ENCODE results near the gene ITSN1. TPM values are rescaled to one million over a fixed set of nuclear protein-coding genes. Genes with fewer than 3 reads are reported as not detected.
"Not testable (repeated sequence)": the region's sequence is repeated elsewhere in the genome, so short reads cannot be mapped to it uniquely, and the experiment has no call there.

The ITSN1 gene
- total RNA-seq, 2 experiments from 2014 or later = 2.2 to 2.6 TPM

GRCh38 chr21:33670076-33670978 lies 28.0 kb downstream of the ITSN1 start:
- intact Hi-C loops (cut with micrococcal nuclease) = no loop called here
- Mint-ChIP-seq H3K27ac (no peak overlapping the region), H3K9me3 (no peaks in the 10 kb centered on the region), H3K4me1 (ENCODE audit: low read depth) (no peaks in the 10 kb centered on the region), H3K27me3 (ENCODE audit: low read depth) (no peaks in the 10 kb centered on the region), H3K4me3 (no peak overlapping the region), H3K36me3 (ENCODE audit: low read depth) (no peaks in the 10 kb centered on the region)
- no peak for DNase-seq
- CTCF ChIA-PET = interaction anchor here (0.6 kb wide), 1 partner anchor 223 kb away, joined by 3 read pairs; no protein-coding TSS in a partner anchor

GRCh38 chr21:33673473-33673872 lies 31.2 kb downstream of the ITSN1 start:
- CTCF ChIA-PET = no interaction called here
- DNase-seq = no peak
- Mint-ChIP-seq H3K27me3 (ENCODE audit: low read depth) (no peaks in the 10 kb centered on the region), H3K4me3 (no peak overlapping the region), H3K36me3 (ENCODE audit: low read depth) (no peaks in the 10 kb centered on the region), H3K9me3 (no peaks in the 10 kb centered on the region), H3K4me1 (ENCODE audit: low read depth) (no peaks in the 10 kb centered on the region), H3K27ac (no peak overlapping the region)
- intact Hi-C loops (cut with micrococcal nuclease) = no loop called here

- Mint-ChIP-seq H3K27ac (no peak overlapping the region), H3K27me3 (ENCODE audit: low read depth) (no peaks in the 10 kb centered on the region), H3K4me3 (no peak overlapping the region), H3K36me3 (ENCODE audit: low read depth) (no peaks in the 10 kb centered on the region), H3K9me3 (no peaks in the 10 kb centered on the region), H3K4me1 (ENCODE audit: low read depth) (no peaks in the 10 kb centered on the region)
- no peak for DNase-seq
- intact Hi-C loops (cut with micrococcal nuclease) = no loop called here
- CTCF ChIA-PET = no interaction called here
Observed at GRCh38 chr21:33674226-33674625, 31.9 kb downstream of the ITSN1 start.

- H3K4me1 Mint-ChIP-seq (ENCODE audit: low read depth); H3K36me3 Mint-ChIP-seq (ENCODE audit: low read depth); intact Hi-C loops (cut with micrococcal nuclease); H3K27ac Mint-ChIP-seq; H3K27me3 Mint-ChIP-seq (ENCODE audit: low read depth); DNase-seq; H3K4me3 Mint-ChIP-seq; H3K9me3 Mint-ChIP-seq: not testable (repeated sequence)
- CTCF ChIA-PET = interaction anchor here (0.6 kb wide), 1 partner anchor 899 kb away, joined by 3 read pairs; no protein-coding TSS in a partner anchor
Observed at GRCh38 chr21:33676666-33677065, 34.4 kb downstream of the ITSN1 start.

- CTCF ChIA-PET = no interaction called here
- H3K9me3 Mint-ChIP-seq = no peaks in the 10 kb centered on the region
- no peaks in the 10 kb centered on the region for H3K27me3 Mint-ChIP-seq (ENCODE audit: low read depth)
- H3K36me3 Mint-ChIP-seq (ENCODE audit: low read depth) = no peaks in the 10 kb centered on the region
- intact Hi-C loops (cut with micrococcal nuclease) = no loop called here
- H3K27ac Mint-ChIP-seq = no peak overlapping the region
- no peaks in the 10 kb centered on the region for H3K4me1 Mint-ChIP-seq (ENCODE audit: low read depth)
- DNase-seq = no peak
- no peak overlapping the region for H3K4me3 Mint-ChIP-seq
Observed at GRCh38 chr21:33677450-33677849, 35.1 kb downstream of the ITSN1 start.

- Mint-ChIP-seq H3K9me3 (no peaks in the 10 kb centered on the region), H3K4me3 (no peak overlapping the region), H3K27me3 (ENCODE audit: low read depth) (peaks cover 5% of the 10 kb centered on the region), H3K27ac (no peak overlapping the region), H3K4me1 (ENCODE audit: low read depth) (no peaks in the 10 kb centered on the region), H3K36me3 (ENCODE audit: low read depth) (no peaks in the 10 kb centered on the region)
- CTCF ChIA-PET = no interaction called here
- no peak for DNase-seq
- intact Hi-C loops (cut with micrococcal nuclease) = no loop called here
Observed at GRCh38 chr21:33680870-33681269, 38.6 kb downstream of the ITSN1 start.

GRCh38 chr21:33682992-33683627 lies 40.8 kb downstream of the ITSN1 start:
- intact Hi-C loops (cut with micrococcal nuclease) = no loop called here
- Mint-ChIP-seq H3K27ac (no peak overlapping the region), H3K36me3 (ENCODE audit: low read depth) (no peaks in the 10 kb centered on the region), H3K4me1 (ENCODE audit: low read depth) (no peaks in the 10 kb centered on the region), H3K9me3 (no peaks in the 10 kb centered on the region), H3K4me3 (no peak overlapping the region), H3K27me3 (ENCODE audit: low read depth) (peaks cover 5% of the 10 kb centered on the region)
- no peak for DNase-seq
- CTCF ChIA-PET = interaction anchor here (1.1 kb wide), 1 partner anchor 26 kb away, joined by 3 read pairs; no protein-coding TSS in a partner anchor

- Mint-ChIP-seq H3K27me3 (ENCODE audit: low read depth) (peaks cover 5% of the 10 kb centered on the region), H3K9me3 (no peaks in the 10 kb centered on the region), H3K4me3 (no peak overlapping the region), H3K36me3 (ENCODE audit: low read depth) (no peaks in the 10 kb centered on the region), H3K4me1 (ENCODE audit: low read depth) (no peaks in the 10 kb centered on the region), H3K27ac (no peak overlapping the region)
- intact Hi-C loops (cut with micrococcal nuclease) = no loop called here
- no peak for DNase-seq
- CTCF ChIA-PET = interaction anchor here (0.7 kb wide), 1 partner anchor 31 kb away, joined by 3 read pairs; no protein-coding TSS in a partner anchor
Observed at GRCh38 chr21:33684068-33684467, 41.8 kb downstream of the ITSN1 start.

GRCh38 chr21:33684923-33685560 lies 42.7 kb downstream of the ITSN1 start:
- H3K27ac Mint-ChIP-seq = no peak overlapping the region
- DNase-seq = no peak
- H3K27me3 Mint-ChIP-seq (ENCODE audit: low read depth) = peaks cover 5% of the 10 kb centered on the region
- no peaks in the 10 kb centered on the region for H3K4me1 Mint-ChIP-seq (ENCODE audit: low read depth)
- CTCF ChIA-PET = interaction anchor here (0.7 kb wide), 1 partner anchor 32 kb away, joined by 3 read pairs; no protein-coding TSS in a partner anchor
- no peak overlapping the region for H3K4me3 Mint-ChIP-seq
- no peaks in the 10 kb centered on the region for H3K9me3 Mint-ChIP-seq
- no peaks in the 10 kb centered on the region for H3K36me3 Mint-ChIP-seq (ENCODE audit: low read depth)
- intact Hi-C loops (cut with micrococcal nuclease) = no loop called here

GRCh38 chr21:33685613-33686197 lies 43.4 kb downstream of the ITSN1 start:
- Mint-ChIP-seq H3K27ac (no peak overlapping the region), H3K36me3 (ENCODE audit: low read depth) (no peaks in the 10 kb centered on the region), H3K4me3 (no peak overlapping the region), H3K9me3 (no peaks in the 10 kb centered on the region), H3K27me3 (ENCODE audit: low read depth) (peaks cover 5% of the 10 kb centered on the region), H3K4me1 (ENCODE audit: low read depth) (no peaks in the 10 kb centered on the region)
- CTCF ChIA-PET = no interaction called here
- intact Hi-C loops (cut with micrococcal nuclease) = no loop called here
- DNase-seq = no peak

- intact Hi-C loops (cut with micrococcal nuclease) = no loop called here
- H3K27ac Mint-ChIP-seq = no peak overlapping the region
- no peaks in the 10 kb centered on the region for H3K9me3 Mint-ChIP-seq
- no peak for DNase-seq
- H3K4me1 Mint-ChIP-seq (ENCODE audit: low read depth) = no peaks in the 10 kb centered on the region
- H3K4me3 Mint-ChIP-seq = no peak overlapping the region
- peaks cover 5% of the 10 kb centered on the region for H3K27me3 Mint-ChIP-seq (ENCODE audit: low read depth)
- CTCF ChIA-PET = interaction anchor here (0.6 kb wide), 1 partner anchor 130 kb away, joined by 4 read pairs; no protein-coding TSS in a partner anchor
- H3K36me3 Mint-ChIP-seq (ENCODE audit: low read depth) = no peaks in the 10 kb centered on the region
Observed at GRCh38 chr21:33686386-33686785, 44.1 kb downstream of the ITSN1 start.

- intact Hi-C loops (cut with micrococcal nuclease) = no loop called here
- H3K36me3 Mint-ChIP-seq (ENCODE audit: low read depth) = no peaks in the 10 kb centered on the region
- H3K9me3 Mint-ChIP-seq = no peaks in the 10 kb centered on the region
- no peak overlapping the region for H3K27ac Mint-ChIP-seq
- no peak for DNase-seq
- no peaks in the 10 kb centered on the region for H3K4me1 Mint-ChIP-seq (ENCODE audit: low read depth)
- H3K4me3 Mint-ChIP-seq = no peak overlapping the region
- H3K27me3 Mint-ChIP-seq (ENCODE audit: low read depth) = peaks cover 4% of the 10 kb centered on the region
- CTCF ChIA-PET = interaction anchor here (0.6 to 0.7 kb wide), 2 partner anchors 36 to 1259 kb away, joined by 3 to 5 read pairs; no protein-coding TSS in a partner anchor
Observed at GRCh38 chr21:33687634-33688033, 45.3 kb downstream of the ITSN1 start.

Measured in activated naive CD4-positive, alpha-beta T cell treated with anti-CD3 and anti-CD28 coated beads for 36 hours (primary cell).